ENCODE data around the gene BFSP2. TPM values are rescaled to one million over a fixed set of nuclear protein-coding genes. Genes with fewer than 3 reads are reported as not detected.
"Not testable (repeated sequence)": the region's sequence is repeated elsewhere in the genome, so short reads cannot be mapped to it uniquely, and the experiment has no call there.

BFSP2 gene
- total and polyA plus RNA-seq, 2 donors (not counting 1 experiment from before 2014, with no cell fraction given): 0.60 to 1.6 TPM

- TF ChIP-seq EZH2 (IDR thresholded peaks at IDR 0.05; ENCODE audit: borderline replicate concordance, insufficient read depth, low read depth, low read length, poor library complexity, severe bottlenecking): no peak
- no peak for TF ChIP-seq CTCF (IDR thresholded peaks at IDR 0.05)
- Mint-ChIP-seq H3K27me3 (no peaks in the 10 kb centered on the region), H3K27ac (no peak overlapping the region), H3K4me3 (no peak overlapping the region), H3K4me1 (peaks cover 9% of the 10 kb centered on the region), H3K9me3 (ENCODE audit: insufficient read depth) (no peaks in the 10 kb centered on the region)
- Histone ChIP-seq H3K9me3 (ENCODE audit: control extremely low read depth in 1 of 3, control insufficient read depth in 2 of 3, insufficient read depth in 1 of 3, low read length in 2 of 3) (no peaks in the 10 kb centered on the region), H3K36me3 (replicated peaks in 1 of 2; ENCODE audit: control extremely low read depth in 1 of 2, control insufficient read depth in 1 of 2, extremely low read depth in 1 of 2, insufficient read depth in 2 of 2, low read length in 1 of 2) (no peaks in the 10 kb centered on the region), H3K4me3 (ENCODE audit: control extremely low read depth in 1 of 5, extremely low read depth in 1 of 5, insufficient read depth in 1 of 5, low read depth in 2 of 5, low read length in 4 of 5) (no peak overlapping the region), H4K20me1 (ENCODE audit: control insufficient read depth, insufficient read depth, low read length, poor library complexity, severe bottlenecking) (no peaks in the 10 kb centered on the region), H3K4me1 (ENCODE audit: control insufficient read depth in 2 of 2, insufficient read depth in 2 of 2, low read length in 2 of 2) (peaks cover 5 to 9% of the 10 kb centered on the region in 2 donors), H2AFZ (ENCODE audit: insufficient read depth, low read depth, low read length, poor library complexity, severe bottlenecking) (no peak overlapping the region), H3K27ac (ENCODE audit: low read length in 2 of 2) (no peak overlapping the region), H3K27me3 (replicated peaks in 1 of 4; ENCODE audit: control extremely low read depth in 1 of 4, control insufficient read depth in 3 of 4, insufficient read depth in 4 of 4, low read length in 3 of 4) (no peaks in the 10 kb centered on the region), H3K9ac (ENCODE audit: low read length) (no peak overlapping the region), H3K79me2 (ENCODE audit: control insufficient read depth, insufficient read depth, low read length) (no peaks in the 10 kb centered on the region), H3K4me2 (replicated peaks; ENCODE audit: low read depth, low read length, poor library complexity, severe bottlenecking) (no peak overlapping the region)
- CTCF ChIA-PET: no interaction called here
- POLR2A ChIA-PET: no interaction called here
- ATAC-seq (ENCODE audit: low read depth) (no peak), DNase-seq (no peak)
- intact Hi-C loops (cut with micrococcal nuclease): no loop called here
Observed at GRCh38 chr3:133520286-133520685, 120.4 kb downstream of the BFSP2 start.

- H3K4me1 ChIP-seq (ENCODE audit: control insufficient read depth in 2 of 2, insufficient read depth in 2 of 2, low read length in 2 of 2); intact Hi-C loops (cut with micrococcal nuclease); H3K4me2 ChIP-seq (replicated peaks; ENCODE audit: low read depth, low read length, poor library complexity, severe bottlenecking); H3K27me3 ChIP-seq (replicated peaks in 1 of 4; ENCODE audit: control extremely low read depth in 1 of 4, control insufficient read depth in 3 of 4, insufficient read depth in 4 of 4, low read length in 3 of 4); H3K27me3 Mint-ChIP-seq; H3K9me3 Mint-ChIP-seq (ENCODE audit: insufficient read depth); H3K9me3 ChIP-seq (ENCODE audit: control extremely low read depth in 1 of 3, control insufficient read depth in 2 of 3, insufficient read depth in 1 of 3, low read length in 2 of 3); ATAC-seq (ENCODE audit: low read depth); H4K20me1 ChIP-seq (ENCODE audit: control insufficient read depth, insufficient read depth, low read length, poor library complexity, severe bottlenecking); DNase-seq; H3K79me2 ChIP-seq (ENCODE audit: control insufficient read depth, insufficient read depth, low read length); H2AFZ ChIP-seq (ENCODE audit: insufficient read depth, low read depth, low read length, poor library complexity, severe bottlenecking); CTCF ChIA-PET; H3K4me3 ChIP-seq (ENCODE audit: control extremely low read depth in 1 of 5, extremely low read depth in 1 of 5, insufficient read depth in 1 of 5, low read depth in 2 of 5, low read length in 4 of 5); H3K9ac ChIP-seq (ENCODE audit: low read length); H3K4me3 Mint-ChIP-seq; H3K27ac Mint-ChIP-seq; H3K36me3 ChIP-seq (replicated peaks in 1 of 2; ENCODE audit: control extremely low read depth in 1 of 2, control insufficient read depth in 1 of 2, extremely low read depth in 1 of 2, insufficient read depth in 2 of 2, low read length in 1 of 2); H3K27ac ChIP-seq (ENCODE audit: low read length in 2 of 2): not testable (repeated sequence)
- WGBS (ENCODE audit: insufficient coverage): no CpG with 5 or more reads among the region's 4 CpGs
- POLR2A ChIA-PET: interaction anchor here (0.6 kb wide), 1 partner anchor 13 kb away, joined by 3 read pairs; no protein-coding TSS in a partner anchor
- H3K4me1 Mint-ChIP-seq: peaks cover 12% of the 10 kb centered on the region
Observed at GRCh38 chr3:133520938-133521337, 121.1 kb downstream of the BFSP2 start.
